HFFc6 (cell line): Measurements from ENCODE around the gene SCT. TPM values are rescaled to one million over a fixed set of nuclear protein-coding genes. Genes with fewer than 3 reads are reported as not detected.

Experiments used
- DNase-seq: peaks from one replicate; pipeline ENCODE4 v3.0.0-alpha.2; 2018
- H3K27ac Mint-ChIP-seq: 2 replicates; pipeline ENCODE4 v1.8.0; 2020; ENCODE audit warnings: mild to moderate bottlenecking, mixed read lengths
- H3K27me3 Mint-ChIP-seq: 2 replicates; pipeline ENCODE4 v1.8.0; 2021; ENCODE audit warnings: mild to moderate bottlenecking, moderate library complexity, mixed read lengths; ENCODE audit not compliant: insufficient read depth
- H3K36me3 Mint-ChIP-seq: 2 replicates; pipeline ENCODE4 v1.8.0; 2021; ENCODE audit warnings: low read depth, mixed read lengths
- H3K4me1 Mint-ChIP-seq: 2 replicates; pipeline ENCODE4 v1.8.0; 2020; ENCODE audit warnings: low read depth, mixed read lengths
- H3K4me3 Mint-ChIP-seq: 2 replicates; pipeline ENCODE4 v1.8.0; 2020; ENCODE audit warnings: mild to moderate bottlenecking, moderate library complexity, mixed read lengths
- H3K9me3 Mint-ChIP-seq: 2 replicates; pipeline ENCODE4 v1.8.0; 2020; ENCODE audit warnings: mild to moderate bottlenecking, mixed read lengths
- CTCF ChIP-seq: fragments of 200-600 bp; sonication (generic); IDR thresholded peaks from 2 replicates; pipeline ENCODE4 v1.5.0; 2021; ENCODE audit warnings: antibody characterized with exemption, mild to moderate bottlenecking
- total RNA-seq, 6 experiments: library from RNA; stranded (reverse); fragmentation: NEBNext Ultra II Directional; extraction: Animal tissue kit (Norgen Biotek cat#: 25700); gene quantifications; 2 replicates in 1 of 6; 3 replicates in 5 of 6; pipeline ENCODE4 v1.2.3, GENCODE V29; 2021

The SCT gene
- total RNA-seq, 6 experiments from 2014 or later = not detected

- H3K27me3 Mint-ChIP-seq = no peaks in the 10 kb centered on the region; the same call in none of the 2 replicates
- no peak overlapping the region for H3K27ac Mint-ChIP-seq
- H3K9me3 Mint-ChIP-seq = no peaks in the 10 kb centered on the region
- no peaks in the 10 kb centered on the region for H3K4me1 Mint-ChIP-seq
- H3K4me3 Mint-ChIP-seq = no peak overlapping the region
- DNase-seq = no peak
- H3K36me3 Mint-ChIP-seq = peaks cover 20% of the 10 kb centered on the region; the same call in 1 of the 2 replicates
- no peak for TF ChIP-seq CTCF
Observed at GRCh38 chr11:607971-608659, 18.9 kb downstream of the SCT start.

GRCh38 chr11:607020-607780, 19.8 kb downstream of the SCT start:
- TF ChIP-seq CTCF = no peak
- Mint-ChIP-seq H3K4me1 (no peaks in the 10 kb centered on the region), H3K36me3 (peaks cover 19% of the 10 kb centered on the region; the same call in 1 of the 2 replicates), H3K9me3 (no peaks in the 10 kb centered on the region), H3K4me3 (no peak overlapping the region), H3K27me3 (no peaks in the 10 kb centered on the region; the same call in none of the 2 replicates), H3K27ac (no peak overlapping the region)
- no peak for DNase-seq

GRCh38 chr11:606245-606644, 20.7 kb downstream of the SCT start:
- Mint-ChIP-seq H3K4me1 (no peaks in the 10 kb centered on the region), H3K27me3 (peaks cover 1% of the 10 kb centered on the region), H3K27ac (no peak overlapping the region), H3K9me3 (no peaks in the 10 kb centered on the region), H3K4me3 (no peak overlapping the region), H3K36me3 (peaks cover 23% of the 10 kb centered on the region)
- no peak for DNase-seq
- TF ChIP-seq CTCF = no peak

GRCh38 chr11:605286-606129, 21.5 kb downstream of the SCT start:
- no peaks in the 10 kb centered on the region for H3K4me1 Mint-ChIP-seq
- TF ChIP-seq CTCF = no peak
- no peak for DNase-seq
- peaks cover 1% of the 10 kb centered on the region for H3K27me3 Mint-ChIP-seq
- no peak overlapping the region for H3K4me3 Mint-ChIP-seq
- H3K9me3 Mint-ChIP-seq = no peaks in the 10 kb centered on the region
- no peak overlapping the region for H3K27ac Mint-ChIP-seq
- H3K36me3 Mint-ChIP-seq = peaks cover 20% of the 10 kb centered on the region

- Mint-ChIP-seq H3K27me3 (peaks cover 1% of the 10 kb centered on the region), H3K27ac (no peak overlapping the region), H3K36me3 (peaks cover 25% of the 10 kb centered on the region), H3K9me3 (no peaks in the 10 kb centered on the region), H3K4me3 (no peak overlapping the region), H3K4me1 (no peaks in the 10 kb centered on the region)
- no peak for TF ChIP-seq CTCF
- DNase-seq = no peak
Observed at GRCh38 chr11:603154-603553, 23.8 kb downstream of the SCT start.
